Measurements from ENCODE around the gene CCND1.

- TF ChIP-seq POLR2AphosphoS5 (IDR thresholded peaks at IDR 0.05; ENCODE audit: low read length) (no peak), CTCF (IDR thresholded peaks at IDR 0.05 in 2 of 3, conservative IDR thresholded peaks at IDR 0.05 in 1 of 3; ENCODE audit: control insufficient read depth in 2 of 3, extremely low read depth in 1 of 3, insufficient read depth in 1 of 3, low read depth in 3 of 3, low read length in 3 of 3) (no peak), BACH1 (IDR thresholded peaks at IDR 0.05; ENCODE audit: borderline replicate concordance) (no peak), FOXK2 (IDR thresholded peaks at IDR 0.05) (no peak), SIN3A (IDR thresholded peaks at IDR 0.05; ENCODE audit: low read depth, low read length) (no peak), POLR2A (IDR thresholded peaks at IDR 0.05; ENCODE audit: low read depth, low read length) (no peak), RAD21 (IDR thresholded peaks at IDR 0.05; ENCODE audit: insufficient read depth, low read depth, low read length) (no peak), IRF3 (IDR thresholded peaks at IDR 0.05) (no peak), SP1 (IDR thresholded peaks at IDR 0.05; ENCODE audit: low read depth, low read length) (no peak), YY1 (IDR thresholded peaks at IDR 0.05; ENCODE audit: low read depth, low read length) (no peak), TARDBP (IDR thresholded peaks at IDR 0.05; ENCODE audit: borderline replicate concordance) (no peak), NFYB (IDR thresholded peaks at IDR 0.05; ENCODE audit: insufficient read depth, low read depth, low read length) (no peak), ZZZ3 (IDR thresholded peaks at IDR 0.05; ENCODE audit: control insufficient read depth, insufficient read length, low read depth) (no peak)
Measured at GRCh38 chr11:69625476-69625875, 15.5 kb upstream of the CCND1 start.
